RPMI7951 (cell line): ENCODE measurements around the gene SMARCA2. TPM values are rescaled to one million over a fixed set of nuclear protein-coding genes. Genes with fewer than 3 reads are reported as not detected.

Experiments
- DNase-seq: peaks from one replicate; pipeline ENCODE4 v3.0.0-alpha.2; 2012; ENCODE audit warnings: low read depth
- total RNA-seq: library from RNA; depleted of rRNA; stranded (reverse); fragments of >200 nt; shearing (Covaris generic); gene quantifications from 2 replicates; pipeline ENCODE4 v1.2.3, GENCODE V29; 2014

Gene SMARCA2
- total RNA-seq, 1 experiment from 2014 or later: 64.2 TPM

DNA sequence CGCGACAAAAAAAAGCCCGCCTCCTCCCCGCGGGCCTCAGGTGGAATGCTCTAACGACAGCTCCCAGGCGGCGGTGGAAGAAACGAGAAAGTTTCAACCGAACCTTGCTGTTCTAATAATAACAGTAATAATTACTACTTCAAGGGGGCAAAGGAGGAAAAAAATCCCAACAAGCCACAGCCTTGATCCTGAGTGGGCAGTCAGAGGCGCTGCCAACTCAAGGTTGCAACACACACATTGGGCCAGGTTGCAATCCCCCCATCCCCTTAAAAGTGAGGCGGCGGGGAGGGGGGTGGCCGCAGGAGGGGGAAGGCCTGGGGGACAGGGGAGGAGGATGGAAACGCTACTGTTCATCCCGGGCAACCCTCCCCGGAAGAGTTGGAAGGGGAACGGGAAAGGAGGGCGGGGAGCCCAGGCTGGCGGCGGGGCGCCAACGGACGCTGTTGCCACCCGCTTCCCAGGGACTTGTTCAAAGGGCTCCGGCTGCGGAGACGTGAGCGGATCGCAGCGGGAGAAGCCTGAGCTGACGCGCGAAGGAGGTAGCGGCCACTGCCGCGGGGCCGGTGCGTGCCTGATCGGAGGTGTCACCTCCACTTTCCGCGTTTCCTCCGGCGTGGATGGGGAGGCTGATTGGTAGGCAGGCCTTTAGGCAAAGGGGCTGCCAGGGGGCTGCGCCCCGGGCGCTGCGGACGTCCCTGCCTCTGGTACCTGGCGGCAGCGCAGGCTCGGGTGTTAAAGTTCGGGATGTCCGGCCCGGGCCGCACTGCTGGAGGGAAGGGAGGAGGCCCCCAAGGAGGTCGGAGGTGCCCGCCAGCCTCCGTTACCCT, 647 bp downstream of the SMARCA2 start:
- DNase-seq: peak; percentile 47

GRCh38 chr9:2016408-2017330, 1.5 kb downstream of the SMARCA2 start:
- peak; percentile 76 for DNase-seq

DNA sequence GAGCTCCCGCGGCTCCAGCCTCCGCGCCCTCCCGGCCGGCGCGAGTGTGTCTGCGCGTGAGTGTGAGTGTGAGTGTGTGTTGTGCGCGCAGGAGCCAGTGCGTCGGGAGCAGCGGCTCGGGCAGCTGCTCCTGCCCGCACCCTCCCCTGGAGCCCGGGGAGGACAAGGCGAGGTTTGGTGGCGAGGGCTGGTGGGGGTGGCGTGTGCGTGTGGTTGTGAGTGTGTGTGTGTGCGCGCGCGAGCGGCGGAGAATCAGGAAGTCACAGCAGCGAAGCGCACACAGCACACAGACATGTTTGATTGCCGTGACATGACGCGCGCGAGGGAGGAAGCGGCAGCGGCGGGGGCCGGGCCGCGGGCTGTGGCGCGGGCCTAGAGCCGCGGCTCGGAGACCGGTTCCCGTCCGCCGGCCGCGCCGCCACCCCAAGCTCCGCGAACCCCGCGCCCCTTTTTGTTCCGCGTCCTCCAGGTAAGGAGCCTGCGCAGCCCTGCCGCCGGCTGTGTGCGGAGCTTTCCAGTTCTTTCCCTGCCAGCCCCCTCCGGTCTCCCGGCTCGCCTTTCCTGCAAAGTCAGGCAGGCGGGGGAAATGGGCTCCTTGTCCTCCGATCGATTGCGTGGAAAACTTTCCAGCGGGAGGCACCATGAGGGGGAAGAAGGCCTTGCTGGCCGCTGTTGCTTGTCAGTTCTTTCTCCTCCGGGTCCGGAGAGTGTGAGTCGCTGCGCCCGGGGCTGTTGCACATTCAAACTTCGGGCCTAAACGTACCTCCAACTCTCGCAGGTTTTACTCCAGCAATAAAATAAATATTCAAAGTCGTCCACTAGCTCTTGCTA, 2.4 kb downstream of the SMARCA2 start:
- peak; percentile 80 for DNase-seq

GRCh38 chr9:2018162-2018643, 3.1 kb downstream of the SMARCA2 start:
- no peak for DNase-seq

DNA sequence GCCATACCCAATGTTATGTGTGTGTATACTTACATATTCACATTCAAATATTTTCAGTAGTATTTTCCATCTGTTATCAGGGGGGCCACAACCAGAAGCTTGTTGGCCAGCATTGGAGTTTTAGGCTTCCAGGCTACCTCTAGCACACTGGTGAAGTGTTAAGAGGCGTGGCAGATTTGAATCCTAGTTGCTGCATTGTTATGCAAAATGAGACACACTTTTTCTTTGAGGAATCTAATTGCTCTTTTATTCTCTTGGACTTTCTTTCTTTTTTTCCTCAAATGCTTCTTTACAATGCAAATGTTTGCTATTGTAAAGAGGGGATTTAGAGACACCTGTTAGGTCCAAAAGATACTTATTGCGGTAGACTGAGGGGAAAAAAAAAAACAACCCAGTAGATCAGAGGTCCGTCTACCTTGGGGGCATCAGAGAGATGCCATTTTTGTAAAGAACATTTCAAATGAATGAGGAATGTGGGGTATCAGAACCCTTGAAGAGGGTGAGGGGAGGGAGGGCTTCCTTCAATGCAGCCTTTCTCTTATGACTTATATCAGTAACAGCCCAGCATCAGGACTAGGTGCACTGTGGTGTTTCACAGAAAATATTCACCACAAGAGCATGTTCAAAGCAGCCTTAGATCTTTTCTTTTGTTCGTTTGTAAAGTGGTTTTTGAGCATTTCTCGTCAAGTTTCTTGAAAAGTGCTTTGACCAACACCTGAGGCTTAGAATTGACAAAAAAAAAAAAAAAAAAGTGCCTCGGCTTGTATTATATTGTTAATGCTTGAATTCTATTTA, 3.8 kb downstream of the SMARCA2 start:
- DNase-seq: no peak

DNA sequence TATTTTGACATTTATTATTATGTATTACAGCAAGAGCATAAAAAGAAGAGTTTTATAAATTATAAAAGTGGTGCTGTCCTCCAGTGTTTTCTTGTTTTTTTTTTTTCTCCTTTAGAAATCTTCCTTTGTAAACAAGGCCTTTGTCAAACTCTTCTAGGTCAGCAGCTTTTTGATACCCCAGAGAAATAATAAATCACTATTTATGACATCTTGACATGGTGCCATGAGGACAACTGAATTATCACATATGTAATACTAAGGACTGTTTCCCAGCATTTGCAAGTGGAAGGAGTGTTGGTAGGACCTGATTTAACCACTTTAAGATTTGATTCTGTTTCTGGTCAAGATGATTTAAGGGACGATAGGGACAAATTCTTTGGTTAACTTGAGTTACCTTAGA, 4.6 kb downstream of the SMARCA2 start:
- no peak for DNase-seq

DNA sequence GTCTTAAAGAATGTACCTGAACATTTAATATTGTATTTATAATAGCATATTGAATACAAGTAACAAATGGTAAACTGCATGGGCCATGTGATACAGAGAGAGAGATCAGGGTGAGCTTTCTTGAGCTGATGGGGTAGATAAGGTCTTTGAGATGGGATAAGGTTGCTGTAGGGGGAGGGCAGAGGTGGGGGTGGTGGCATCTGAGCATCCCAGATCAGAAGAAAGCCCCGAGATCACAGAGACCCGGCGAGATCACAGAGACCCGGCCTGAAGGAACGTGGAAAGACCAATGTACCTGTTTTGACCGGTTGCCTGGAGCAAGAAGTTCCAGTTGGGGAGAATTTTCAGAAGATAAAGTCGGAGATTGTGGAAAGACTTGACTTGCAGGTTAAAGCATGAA, 6.6 kb downstream of the SMARCA2 start:
- no peak for DNase-seq

- DNase-seq: no peak
These were observed 7.4 kb downstream of the SMARCA2 start for GRCh38 chr9:2022560-2022959.

- no peak for DNase-seq
These were observed 7.9 kb downstream of the SMARCA2 start for GRCh38 chr9:2023042-2023441.

- DNase-seq: no peak
These were observed 8.4 kb downstream of the SMARCA2 start for GRCh38 chr9:2023532-2023931.

DNA sequence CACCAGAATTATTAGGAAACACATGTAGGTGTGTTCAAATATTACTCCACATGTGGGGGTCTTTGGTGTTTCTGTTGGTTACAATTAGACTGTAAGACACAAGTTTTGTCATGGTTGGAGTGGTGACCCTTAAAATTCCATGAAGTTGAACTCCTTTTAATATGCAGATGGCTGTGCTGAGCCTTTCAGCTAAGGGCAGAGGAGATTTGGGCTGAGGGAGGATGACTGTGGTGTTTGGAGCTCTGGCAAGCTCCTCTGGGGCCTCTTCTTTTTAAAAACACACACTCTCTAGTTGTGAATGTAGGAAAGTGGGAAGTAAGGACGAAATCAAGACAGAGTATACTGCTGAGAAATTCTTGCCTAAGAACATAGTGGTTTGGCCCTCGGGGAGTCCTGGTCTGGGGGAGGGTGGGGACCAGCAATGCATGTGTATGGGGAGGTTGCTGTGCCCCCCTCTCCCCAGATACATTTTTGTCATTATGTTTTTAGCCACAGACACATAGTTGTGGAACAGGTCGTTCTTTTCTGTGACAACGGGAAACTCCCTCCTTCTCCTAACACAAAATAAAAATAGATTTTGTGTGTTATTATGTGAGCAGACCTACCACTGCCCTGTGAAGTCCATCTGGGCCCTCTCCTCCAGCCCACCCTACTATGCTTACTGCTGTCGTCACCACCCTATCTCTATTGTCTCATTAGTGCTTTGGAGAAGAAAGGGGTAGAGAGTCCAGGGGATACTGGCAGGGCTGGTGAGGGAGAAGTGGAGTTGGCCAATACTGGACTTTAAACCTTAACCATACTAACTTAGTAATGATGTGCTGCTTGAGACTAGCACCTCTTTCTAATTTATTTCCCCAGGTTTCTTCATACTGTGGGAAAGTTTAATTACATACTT, 10.0 kb downstream of the SMARCA2 start:
- DNase-seq: no peak

GRCh38 chr9:2026220-2026997, 11.3 kb downstream of the SMARCA2 start:
- DNase-seq: no peak

DNA sequence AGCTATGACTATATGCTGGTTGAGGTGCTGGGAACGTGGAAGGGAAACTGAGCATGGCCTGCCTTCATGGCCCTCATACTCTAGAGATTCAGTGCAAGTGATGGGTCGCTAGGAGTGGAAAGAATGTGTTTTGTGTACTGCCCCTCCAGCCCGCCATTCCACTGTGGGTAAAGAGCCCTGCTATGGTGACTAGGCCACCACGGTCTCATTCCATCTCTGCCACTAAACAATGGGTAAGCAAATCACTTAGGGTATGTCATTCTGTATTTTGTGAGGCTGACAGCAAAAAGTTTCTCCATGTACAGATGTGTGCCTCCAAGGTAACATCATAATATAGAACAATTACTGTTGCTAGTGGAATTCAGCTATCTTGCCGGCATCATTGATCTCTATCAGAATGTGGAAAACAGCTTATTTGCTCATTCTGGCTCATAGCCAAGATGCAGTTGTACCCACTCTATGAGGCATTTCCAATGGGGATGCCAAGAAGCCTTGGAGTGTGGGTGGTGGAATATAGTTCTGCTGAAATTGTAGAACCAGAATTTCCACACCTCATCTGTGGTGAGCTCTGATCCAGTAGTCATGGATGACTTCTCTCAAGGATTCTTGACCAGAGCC, 12.5 kb downstream of the SMARCA2 start:
- DNase-seq: no peak

DNA sequence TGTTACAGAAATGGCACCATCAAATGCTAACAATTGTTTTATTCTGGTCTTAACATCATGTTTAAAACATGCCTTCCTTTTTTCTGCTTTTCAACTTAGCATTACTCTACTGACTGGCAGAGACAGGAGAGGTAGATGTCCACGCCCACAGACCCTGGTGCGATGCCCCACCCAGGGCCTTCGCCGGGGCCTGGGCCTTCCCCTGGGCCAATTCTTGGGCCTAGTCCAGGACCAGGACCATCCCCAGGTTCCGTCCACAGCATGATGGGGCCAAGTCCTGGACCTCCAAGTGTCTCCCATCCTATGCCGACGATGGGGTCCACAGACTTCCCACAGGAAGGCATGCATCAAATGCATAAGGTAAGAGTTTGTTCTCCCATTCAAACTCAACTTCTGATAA, 13.7 kb downstream of the SMARCA2 start:
- no peak for DNase-seq

DNA sequence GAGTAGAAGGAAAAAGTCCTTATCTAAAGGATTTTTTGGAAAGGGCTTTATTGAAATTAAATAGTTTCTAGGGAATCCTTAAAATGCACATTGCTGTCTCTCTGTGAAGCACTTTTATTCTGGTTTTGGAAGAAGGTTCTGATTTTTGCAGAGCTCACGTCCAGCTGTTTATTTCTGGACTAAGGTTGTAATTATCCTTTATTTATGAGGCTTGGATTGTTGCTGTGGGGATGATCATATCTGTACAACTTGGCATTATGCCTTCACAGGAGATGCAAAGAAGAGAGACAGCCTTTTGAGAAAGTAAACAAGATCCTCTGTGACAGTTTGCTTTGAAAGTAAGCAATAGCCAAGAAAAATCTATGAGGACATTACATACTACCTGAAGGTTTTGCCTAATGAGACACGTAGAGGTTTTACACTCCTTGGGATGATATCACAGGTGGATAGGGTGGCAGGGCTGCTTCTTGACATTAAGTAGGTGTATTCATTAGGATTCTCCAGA, 14.6 kb downstream of the SMARCA2 start:
- no peak for DNase-seq

GRCh38 chr9:2032234-2032633, 17.1 kb downstream of the SMARCA2 start:
- DNase-seq: no peak

- DNase-seq: no peak
These were observed 21.7 kb downstream of the SMARCA2 start for GRCh38 chr9:2036844-2037243.
